B cell (primary cell): ENCODE data around the gene SYTL1. TPM values are rescaled to one million over a fixed set of nuclear protein-coding genes. Genes with fewer than 3 reads are reported as not detected.

Experiments
- ATAC-seq: fragments of 200-7000 bp; cut with Tn5 transposase; one replicate; pipeline ENCODE4 v1.10.0; 2021; ENCODE audit warnings: low read depth, mild to moderate bottlenecking, moderate number of reproducible peaks, moderate library complexity
- CTCF ChIA-PET: fragments of 350-600 bp; sonication (Branson Sonifier 250); formaldehyde crosslinking; loops from one replicate; lab custom pipeline; 2021; ENCODE audit warnings: antibody characterized with exemption, inconsistent platforms; lab: Charles Lee
- POLR2A ChIA-PET: fragments of 350-600 bp; sonication (Branson Sonifier 250); formaldehyde crosslinking; loops from one replicate; lab custom pipeline; 2021; ENCODE audit warnings: antibody characterized with exemption; lab: Charles Lee
- DNase-seq: peaks from one replicate; pipeline ENCODE4 v3.0.0; 2013
- H2AFZ ChIP-seq: 2 replicates; pipeline ENCODE4 v1.6.1; 2012; ENCODE audit warnings: mild to moderate bottlenecking, low read depth, low read length; ENCODE audit not compliant: insufficient read depth, poor library complexity, severe bottlenecking
- H3K27ac ChIP-seq, 2 donors: 1 replicate in 1 of 2; 2 replicates in 1 of 2; pipeline ENCODE4 v1.5.1; 2012 to 2013; ENCODE audit warnings: low read length in 2 of 2, mild to moderate bottlenecking in 2 of 2, moderate library complexity in 1 of 2
- H3K27me3 ChIP-seq, 4 experiments: fragments of 200-600 bp in 1 of 4; sonication (generic) in 1 of 4; replicated peaks in 1 of 4; 1 replicate in 2 of 4; 2 replicates in 2 of 4; pipeline versions ENCODE4 v1.6.1 to v1.7.0; 2013 to 2016; ENCODE audit warnings: low read length in 3 of 4, mild to moderate bottlenecking in 2 of 4, mixed read lengths in 1 of 4, moderate library complexity in 1 of 4; ENCODE audit not compliant: insufficient read depth in 4 of 4, control insufficient read depth in 3 of 4; ENCODE audit errors: control extremely low read depth in 1 of 4
- H3K36me3 ChIP-seq, 2 experiments: replicated peaks in 1 of 2; 1 replicate in 1 of 2; 2 replicates in 1 of 2; pipeline versions ENCODE4 v1.6.1 to v1.7.1; 2013; ENCODE audit warnings: low read length in 1 of 2; ENCODE audit not compliant: insufficient read depth in 2 of 2, control insufficient read depth in 1 of 2; ENCODE audit errors: control extremely low read depth in 1 of 2, extremely low read depth in 1 of 2
- H3K4me1 ChIP-seq, 2 donors: fragments of 200-600 bp in 1 of 2; sonication (generic) in 1 of 2; 1 replicate in 1 of 2; 2 replicates in 1 of 2; pipeline versions ENCODE4 v1.5.1 to v1.6.1; 2013 to 2017; ENCODE audit warnings: low read length in 2 of 2; ENCODE audit not compliant: control insufficient read depth in 2 of 2, insufficient read depth in 2 of 2
- H3K4me2 ChIP-seq: replicated peaks from 2 replicates; pipeline ENCODE3; 2012; ENCODE audit warnings: mild to moderate bottlenecking, low read depth, low read length; ENCODE audit not compliant: poor library complexity, severe bottlenecking
- H3K4me3 ChIP-seq, 5 experiments: fragments of 200-600 bp in 1 of 5; sonication (generic) in 1 of 5; 1 replicate in 3 of 5; 2 replicates in 2 of 5; pipeline versions ENCODE4 v1.5.1 to v1.7.0; 2011 to 2016; ENCODE audit warnings: low read length in 4 of 5, mild to moderate bottlenecking in 4 of 5, low read depth in 2 of 5, control low read depth in 1 of 5, moderate library complexity in 1 of 5; ENCODE audit not compliant: insufficient read depth in 1 of 5; ENCODE audit errors: control extremely low read depth in 1 of 5, extremely low read depth in 1 of 5
- H3K79me2 ChIP-seq: fragments of 200-600 bp; sonication (generic); one replicate; pipeline ENCODE4 v1.6.0; 2016; ENCODE audit warnings: low read length; ENCODE audit not compliant: control insufficient read depth, insufficient read depth
- H3K9ac ChIP-seq: fragments of 200-600 bp; sonication (generic); 2 replicates; pipeline ENCODE4 v1.6.1; 2017; ENCODE audit warnings: mild to moderate bottlenecking, low read length, moderate library complexity
- H3K9me3 ChIP-seq, 3 donors: one replicate each; pipeline versions ENCODE4 v1.6.1 to v1.7.1; 2013; ENCODE audit warnings: low read length in 2 of 3; ENCODE audit not compliant: control insufficient read depth in 2 of 3, insufficient read depth in 1 of 3; ENCODE audit errors: control extremely low read depth in 1 of 3
- H4K20me1 ChIP-seq: 2 replicates; pipeline ENCODE4 v1.6.0; 2012; ENCODE audit warnings: mild to moderate bottlenecking, low read length; ENCODE audit not compliant: insufficient read depth, control insufficient read depth, poor library complexity, severe bottlenecking
- H3K27ac Mint-ChIP-seq: one replicate; pipeline ENCODE4 v1.8.0; 2021; ENCODE audit warnings: mixed read lengths
- H3K27me3 Mint-ChIP-seq: one replicate; pipeline ENCODE4 v1.8.0; 2021; ENCODE audit warnings: mixed read lengths
- H3K4me1 Mint-ChIP-seq: one replicate; pipeline ENCODE4 v1.8.0; 2021; ENCODE audit warnings: mixed read lengths
- H3K4me3 Mint-ChIP-seq: one replicate; pipeline ENCODE4 v1.8.0; 2021; ENCODE audit warnings: mixed read lengths
- H3K9me3 Mint-ChIP-seq: one replicate; pipeline ENCODE4 v1.8.0; 2022; ENCODE audit warnings: mixed read lengths; ENCODE audit not compliant: insufficient read depth
- EZH2 ChIP-seq: IDR thresholded peaks from 2 replicates; pipeline ENCODE4 v1.6.1; 2012; ENCODE audit warnings: borderline replicate concordance, low read depth, mild to moderate bottlenecking, moderate library complexity, low read length; ENCODE audit not compliant: insufficient read depth, poor library complexity, severe bottlenecking
- WGBS: methylation state at CpG from one replicate; pipeline ENCODE4 v1.1.5; 2013; ENCODE audit warnings: missing lambda C conversion rate; ENCODE audit not compliant: insufficient coverage; 5-methylcytosine and 5-hydroxymethylcytosine counted together
- intact Hi-C: fragments of 100-400 bp; cut with micrococcal nuclease; formaldehyde crosslinking; loops from one replicate; pipeline ENCODE4 v1.10.0; 2022
- polyA plus RNA-seq: library from polyadenylated mRNA; depleted of rRNA; stranded (reverse); fragments of >200 nt; gene quantifications from 2 replicates; pipeline ENCODE4 v1.2.3, GENCODE V29; 2012
- total RNA-seq, 2 donors: library from RNA; stranded (reverse); fragments of 120-200 nt in 1 of 2; gene quantifications; 1 replicate in 1 of 2; 2 replicates in 1 of 2; pipeline versions ENCODE4 v1.2.3 to v1.2.4, GENCODE V29; 2013 to 2022
- TF ChIP-seq, protein P1 (sequence below): fragments of 200-600 bp; IDR thresholded peaks from one replicate; pipeline ENCODE4 v1.8.0; 2022; ENCODE audit warnings: antibody characterized with exemption, mild to moderate bottlenecking

The SYTL1 gene
- total and polyA plus RNA-seq, 2 donors (not counting 1 experiment from before 2014, with no cell fraction given), result 159 to 444 TPM

DNA sequence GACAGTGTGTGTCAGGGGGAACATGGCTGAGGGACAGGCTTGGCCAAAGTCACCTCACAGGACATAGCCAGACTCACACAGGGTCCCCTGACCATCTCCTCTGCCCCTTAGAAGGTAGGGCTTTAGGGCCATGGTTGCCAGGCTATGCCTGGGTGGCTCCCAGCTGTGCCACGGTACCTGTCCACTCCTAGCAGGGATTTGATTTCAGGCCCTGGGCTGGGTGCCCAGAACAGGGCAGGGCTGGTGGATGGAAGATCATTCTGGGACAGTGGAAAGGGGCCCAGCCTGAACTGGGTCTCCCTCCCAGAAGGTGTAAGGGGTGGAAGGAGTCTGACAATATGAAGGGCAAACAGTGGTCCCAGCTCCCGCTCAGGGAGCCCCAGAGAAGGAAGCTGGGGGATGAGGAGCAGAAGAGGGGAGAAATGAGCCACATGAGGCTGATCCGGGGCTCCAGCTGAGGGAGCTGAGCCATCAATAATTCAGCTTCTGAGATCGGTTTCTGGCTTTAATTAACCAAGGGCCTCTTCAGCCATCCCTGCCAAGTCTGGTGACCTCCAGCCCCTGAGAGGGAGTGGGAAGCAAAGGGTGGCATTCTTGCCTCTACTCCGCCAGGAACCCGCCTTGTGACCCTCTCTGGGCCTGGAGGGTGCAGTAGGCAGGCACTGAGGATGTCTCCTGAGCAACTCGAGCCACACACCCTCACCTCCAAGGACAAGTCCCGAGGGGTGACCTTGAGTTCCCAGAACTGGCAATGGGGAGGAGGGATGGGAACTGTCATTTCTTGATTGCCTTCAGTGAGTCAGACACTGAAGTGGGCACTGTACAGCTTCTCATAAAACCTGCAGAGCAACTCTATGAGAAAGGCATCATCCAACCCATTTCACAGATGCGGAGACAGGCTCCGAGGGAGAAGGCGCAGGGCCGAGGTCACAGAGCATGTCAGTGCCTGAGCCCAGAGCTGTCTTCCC is 39.2 kb downstream of the SYTL1 start:
- intact Hi-C loops, result no loop called here
- H3K79me2 ChIP-seq, result no peaks in the 10 kb centered on the region
- H3K9me3 ChIP-seq, result peaks cover 0 to 4% (median 0%) of the 10 kb centered on the region in 3 donors
- CTCF ChIA-PET, result interaction anchor here (1.6 to 2.4 kb wide), 5 partner anchors 10 to 228 kb away, joined by 4 to 13 read pairs (median 9); no protein-coding TSS in a partner anchor
- Mint-ChIP-seq H3K9me3 (no peaks in the 10 kb centered on the region), H3K27me3 (peaks cover 4% of the 10 kb centered on the region), H3K27ac (no peak overlapping the region), H3K4me3 (no peak overlapping the region), H3K4me1 (peaks cover 8% of the 10 kb centered on the region)
- H3K4me2 ChIP-seq, result no peak overlapping the region
- 91% methylated on average over 10 of the region's 12 CpGs for WGBS
- peaks cover 8 to 12% of the 10 kb centered on the region in 2 donors for H3K4me1 ChIP-seq
- H2AFZ ChIP-seq, result no peak overlapping the region
- POLR2A ChIA-PET, result interaction anchor here (1.5 kb wide), 1 partner anchor 23 kb away, joined by 3 read pairs; no protein-coding TSS in a partner anchor
- no peaks in the 10 kb centered on the region for H4K20me1 ChIP-seq
- H3K36me3 ChIP-seq, result no peaks in the 10 kb centered on the region
- H3K9ac ChIP-seq, result no peak overlapping the region
- no peak overlapping the region for H3K4me3 ChIP-seq
- H3K27ac ChIP-seq, result no peak overlapping the region
- DNase-seq (no peak), ATAC-seq (no peak)
- no peak for TF ChIP-seq EZH2
- TF ChIP-seq, protein P1, sequence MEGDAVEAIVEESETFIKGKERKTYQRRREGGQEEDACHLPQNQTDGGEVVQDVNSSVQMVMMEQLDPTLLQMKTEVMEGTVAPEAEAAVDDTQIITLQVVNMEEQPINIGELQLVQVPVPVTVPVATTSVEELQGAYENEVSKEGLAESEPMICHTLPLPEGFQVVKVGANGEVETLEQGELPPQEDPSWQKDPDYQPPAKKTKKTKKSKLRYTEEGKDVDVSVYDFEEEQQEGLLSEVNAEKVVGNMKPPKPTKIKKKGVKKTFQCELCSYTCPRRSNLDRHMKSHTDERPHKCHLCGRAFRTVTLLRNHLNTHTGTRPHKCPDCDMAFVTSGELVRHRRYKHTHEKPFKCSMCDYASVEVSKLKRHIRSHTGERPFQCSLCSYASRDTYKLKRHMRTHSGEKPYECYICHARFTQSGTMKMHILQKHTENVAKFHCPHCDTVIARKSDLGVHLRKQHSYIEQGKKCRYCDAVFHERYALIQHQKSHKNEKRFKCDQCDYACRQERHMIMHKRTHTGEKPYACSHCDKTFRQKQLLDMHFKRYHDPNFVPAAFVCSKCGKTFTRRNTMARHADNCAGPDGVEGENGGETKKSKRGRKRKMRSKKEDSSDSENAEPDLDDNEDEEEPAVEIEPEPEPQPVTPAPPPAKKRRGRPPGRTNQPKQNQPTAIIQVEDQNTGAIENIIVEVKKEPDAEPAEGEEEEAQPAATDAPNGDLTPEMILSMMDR, result no peak
- H3K27me3 ChIP-seq, result no peaks in the 10 kb centered on the region
